NCI-H1436 treated with DMSO at 0.1 percent for 48 hours (cell line): ENCODE data around the gene TP53TG5.

Source experiments
- DNase-seq: peaks from one replicate; lab custom pipeline; 2025; lab: John Stamatoyannopoulos, UW

The TP53TG5 gene

GRCh38 chr20:45345104-45345936 is 32.8 kb downstream of the TP53TG5 start:
- no peak for DNase-seq

- no peak for DNase-seq
These were observed 33.8 kb downstream of the TP53TG5 start for GRCh38 chr20:45344168-45344860.

- no peak for DNase-seq
These were observed 34.5 kb downstream of the TP53TG5 start for GRCh38 chr20:45343532-45344167.

GRCh38 chr20:45342855-45343531 is 35.1 kb downstream of the TP53TG5 start:
- no peak for DNase-seq

GRCh38 chr20:45341939-45342854 is 35.9 kb downstream of the TP53TG5 start:
- no peak for DNase-seq

- DNase-seq = no peak
These were observed 36.6 kb downstream of the TP53TG5 start for GRCh38 chr20:45341579-45341938.

GRCh38 chr20:45340951-45341350 is 37.2 kb downstream of the TP53TG5 start:
- no peak for DNase-seq

GRCh38 chr20:45340236-45340847 is 37.8 kb downstream of the TP53TG5 start:
- no peak for DNase-seq

- no peak for DNase-seq
These were observed 38.3 kb downstream of the TP53TG5 start for GRCh38 chr20:45339799-45340198.

GRCh38 chr20:45339084-45339483 is 39.0 kb downstream of the TP53TG5 start:
- DNase-seq = no peak

GRCh38 chr20:45338121-45339030 is 39.7 kb downstream of the TP53TG5 start:
- no peak for DNase-seq

- DNase-seq = no peak
These were observed 40.6 kb downstream of the TP53TG5 start for GRCh38 chr20:45337367-45338120.

GRCh38 chr20:45336530-45337366 is 41.4 kb downstream of the TP53TG5 start:
- no peak for DNase-seq

- no peak for DNase-seq
These were observed 47.6 kb downstream of the TP53TG5 start for GRCh38 chr20:45330476-45330875.

- DNase-seq = no peak
These were observed 48.4 kb downstream of the TP53TG5 start for GRCh38 chr20:45329497-45330319.

- no peak for DNase-seq
These were observed 49.7 kb downstream of the TP53TG5 start for GRCh38 chr20:45328451-45328850.

GRCh38 chr20:45325371-45325770 is 52.8 kb downstream of the TP53TG5 start:
- no peak for DNase-seq
